ENCODE results near the gene VPS9D1.

VPS9D1 gene

GRCh38 chr16:89720813-89721545 lies at the start of gene VPS9D1, which contains the start of gene ZNF276:
Gene VPS9D1, minus strand, starts transcription at chr16:89720898. Its CDS starts 37 bp downstream, at chr16:89720861.
Gene ZNF276, plus strand, starts transcription at chr16:89721537. Its CDS starts 104 bp downstream, at chr16:89721641.
- no peak for FAIRE-seq

- no peak for FAIRE-seq
Measured at GRCh38 chr16:89770367-89770766, 49.7 kb upstream of the VPS9D1 start.

GRCh38 chr16:89765292-89765830 lies 44.7 kb upstream of the VPS9D1 start:
- no peak for FAIRE-seq

- FAIRE-seq: no peak
Measured at GRCh38 chr16:89764711-89765201, 44.1 kb upstream of the VPS9D1 start.

GRCh38 chr16:89761304-89761922 lies 40.7 kb upstream of the VPS9D1 start:
- FAIRE-seq: no peak

GRCh38 chr16:89759746-89760340 lies 39.1 kb upstream of the VPS9D1 start:
- no peak for FAIRE-seq

DNA sequence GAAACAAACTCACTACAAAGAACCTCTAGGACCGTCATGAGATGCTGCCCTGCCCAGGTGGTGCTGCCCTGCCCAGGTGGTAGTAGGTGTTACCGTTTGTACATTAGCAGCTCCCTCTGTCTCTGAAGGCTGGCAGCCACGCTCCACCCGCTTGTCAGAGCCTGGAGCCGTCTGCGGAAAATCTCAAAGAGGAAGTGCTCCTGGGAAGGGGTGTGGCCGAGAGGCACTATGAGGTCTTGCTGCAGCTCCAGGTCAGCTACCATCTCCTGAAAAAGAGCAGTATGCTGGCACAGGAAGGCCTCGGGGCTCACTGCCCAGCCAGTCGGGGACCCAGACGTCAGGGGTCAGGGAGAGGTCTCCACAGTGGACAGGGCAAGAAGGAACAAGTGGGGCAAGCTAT lies 28.9 kb upstream of the VPS9D1 start:
- no peak for FAIRE-seq

DNA sequence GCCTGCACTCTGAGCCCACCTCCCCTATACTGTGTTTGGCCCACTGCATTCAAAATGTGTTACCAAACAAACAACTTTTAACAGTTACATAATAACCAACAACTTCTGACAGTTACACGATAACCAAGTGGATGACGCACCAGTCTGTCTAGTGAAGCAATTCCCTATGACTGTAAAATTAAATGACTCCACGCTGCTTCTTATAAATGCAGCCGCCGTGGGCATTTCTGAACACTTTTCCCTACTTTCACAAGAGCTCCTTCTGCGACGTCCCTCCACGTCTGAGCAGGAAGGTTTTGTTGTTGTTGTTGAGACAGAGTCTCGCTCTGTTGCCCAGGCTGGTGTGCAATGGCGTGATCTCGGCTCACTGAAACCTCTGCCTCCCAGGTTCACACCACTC lies 28.2 kb upstream of the VPS9D1 start:
- no peak for FAIRE-seq

DNA sequence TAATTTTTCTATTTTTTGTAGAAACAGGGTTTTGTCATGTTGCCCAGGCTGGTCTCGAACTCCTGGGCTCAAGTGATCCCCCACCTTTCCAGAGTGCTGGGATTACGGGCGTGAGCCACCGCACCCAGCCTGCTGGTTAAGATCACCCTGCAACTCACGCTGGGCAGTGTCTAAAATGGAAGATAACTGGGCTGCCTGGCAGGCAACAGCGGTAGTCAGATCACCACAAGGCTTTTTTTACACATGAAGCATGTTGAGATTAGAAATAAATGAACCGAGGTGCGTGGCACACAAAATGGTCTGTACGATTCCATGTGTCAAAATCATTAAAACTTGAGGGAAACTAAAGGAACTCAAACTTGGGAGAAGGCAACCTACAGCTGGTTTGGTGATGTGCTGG lies 27.4 kb upstream of the VPS9D1 start:
- FAIRE-seq: no peak

DNA sequence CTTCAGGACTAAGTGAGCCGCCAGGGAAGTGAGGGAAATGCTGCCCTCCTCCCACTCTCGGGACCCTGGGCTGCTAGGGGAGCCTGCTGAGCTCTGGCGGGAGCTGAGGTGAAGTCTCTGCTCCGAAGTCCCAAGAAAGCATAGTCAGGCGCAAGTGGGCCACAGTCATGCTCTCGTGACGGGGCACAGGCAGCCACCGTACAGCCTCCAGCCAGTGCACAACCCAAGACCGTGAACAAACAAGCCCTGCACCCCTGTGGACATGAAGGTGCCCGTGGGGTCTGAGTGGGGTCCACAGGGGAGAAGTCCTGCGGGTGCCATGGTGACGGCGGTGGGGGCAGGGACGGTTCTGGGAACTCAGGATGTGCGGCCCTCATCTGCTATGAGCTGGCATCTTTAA lies 25.3 kb upstream of the VPS9D1 start:
- no peak for FAIRE-seq

GRCh38 chr16:89744813-89745212 lies 24.1 kb upstream of the VPS9D1 start:
- no peak for FAIRE-seq

DNA sequence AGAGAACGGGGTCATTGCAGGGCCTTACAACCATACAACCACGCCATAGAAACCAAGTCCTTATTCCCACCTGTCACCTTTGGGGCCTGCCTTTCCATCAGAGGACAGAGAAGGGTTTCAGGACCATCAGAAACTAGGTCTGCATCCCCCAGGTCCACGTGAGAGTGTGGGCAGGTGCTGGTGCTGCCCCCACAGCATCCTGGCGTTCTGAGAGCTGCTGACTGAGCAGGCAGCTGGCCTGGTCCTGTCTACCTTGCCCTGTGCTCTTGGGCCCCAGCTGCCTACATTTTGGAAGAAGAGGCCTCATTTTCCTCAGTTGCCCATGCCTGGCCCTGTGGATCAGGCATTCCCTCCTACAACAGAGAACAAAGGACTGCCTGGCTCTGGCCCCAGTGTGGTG lies 22.2 kb upstream of the VPS9D1 start:
- FAIRE-seq: no peak

DNA sequence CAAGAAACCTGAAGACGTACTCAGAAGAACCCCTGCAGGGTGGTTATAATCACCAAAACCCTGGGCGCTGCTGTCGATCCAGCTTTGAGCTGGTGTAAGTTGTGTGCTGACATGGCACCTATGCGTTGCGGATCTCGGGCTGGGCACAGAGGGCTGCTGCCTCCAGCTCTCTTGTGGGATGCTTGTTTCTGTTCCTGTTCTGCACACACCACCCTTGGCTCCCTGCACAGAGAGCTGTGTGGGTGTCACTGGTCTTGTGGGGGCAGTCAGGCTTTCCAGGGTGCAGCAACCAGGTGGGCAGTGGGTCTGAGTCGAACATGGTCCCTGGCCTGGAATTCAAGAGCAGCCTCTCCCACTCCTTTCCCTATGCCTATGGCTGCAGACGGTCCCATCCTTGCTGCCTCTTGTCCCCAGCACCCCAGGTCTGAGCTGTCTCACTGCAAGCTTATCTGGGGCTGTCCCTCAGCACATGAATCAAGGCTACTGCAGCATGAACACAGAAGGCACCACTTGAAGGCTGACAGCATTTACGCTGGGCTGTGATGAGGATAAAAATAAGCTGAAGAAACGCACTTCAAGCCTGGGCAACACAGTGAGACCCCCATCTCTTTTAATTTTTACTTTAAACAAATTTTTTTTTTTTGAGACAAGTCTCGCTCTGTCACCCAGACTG lies 20.8 kb upstream of the VPS9D1 start:
- no peak for FAIRE-seq

- FAIRE-seq: no peak
Measured at GRCh38 chr16:89739383-89739782, 18.7 kb upstream of the VPS9D1 start.

- no peak for FAIRE-seq
Measured at GRCh38 chr16:89738538-89739317, 18.0 kb upstream of the VPS9D1 start.

DNA sequence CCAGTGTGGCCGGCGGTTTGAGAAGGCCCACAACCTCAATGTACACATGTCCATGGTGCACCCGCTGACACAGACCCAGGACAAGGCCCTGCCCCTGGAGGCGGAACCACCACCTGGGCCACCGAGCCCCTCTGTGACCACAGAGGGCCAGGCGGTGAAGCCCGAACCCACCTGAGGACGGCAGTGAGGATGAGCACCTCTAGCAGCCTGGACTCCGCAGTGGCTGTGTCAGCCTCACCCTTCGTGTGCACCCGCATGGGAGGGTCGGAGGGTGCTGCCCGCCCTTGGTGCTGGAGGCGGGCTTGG lies 17.3 kb upstream of the VPS9D1 start:
- FAIRE-seq: no peak

DNA sequence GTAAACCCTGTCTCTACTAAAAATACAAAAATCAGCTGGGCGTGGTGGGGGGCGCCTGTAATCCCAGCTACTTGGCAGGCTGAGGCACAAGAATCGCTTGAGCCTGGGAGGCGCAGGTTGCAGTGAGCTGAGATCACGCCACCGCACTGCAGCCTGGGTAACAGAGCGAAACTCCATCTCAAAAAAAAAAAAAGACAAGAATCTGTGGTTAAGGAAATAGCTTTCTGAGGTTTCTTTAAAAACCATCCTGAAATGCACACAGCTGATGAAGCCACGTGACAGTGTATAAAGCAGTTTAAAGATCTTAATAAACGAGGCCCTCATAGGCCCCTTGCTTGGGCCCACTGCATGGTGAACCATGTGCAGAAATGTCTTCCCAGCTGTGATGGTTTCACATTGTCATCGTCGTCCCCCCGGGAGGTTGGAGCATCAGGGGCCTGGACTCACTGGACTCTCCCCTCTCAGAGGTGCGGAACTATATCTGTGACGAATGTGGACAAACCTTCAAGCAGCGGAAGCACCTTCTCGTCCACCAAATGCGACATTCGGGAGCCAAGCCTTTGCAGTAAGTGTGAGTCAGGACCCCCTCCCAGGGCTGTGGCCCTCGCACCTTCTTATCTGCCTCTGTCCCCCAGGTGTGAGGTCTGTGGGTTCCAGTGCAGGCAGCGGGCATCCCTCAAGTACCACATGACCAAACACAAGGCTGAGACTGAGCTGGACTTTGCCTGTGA lies 16.8 kb upstream of the VPS9D1 start:
- FAIRE-seq: no peak

GRCh38 chr16:89736554-89736953 lies 15.9 kb upstream of the VPS9D1 start:
- no peak for FAIRE-seq

DNA sequence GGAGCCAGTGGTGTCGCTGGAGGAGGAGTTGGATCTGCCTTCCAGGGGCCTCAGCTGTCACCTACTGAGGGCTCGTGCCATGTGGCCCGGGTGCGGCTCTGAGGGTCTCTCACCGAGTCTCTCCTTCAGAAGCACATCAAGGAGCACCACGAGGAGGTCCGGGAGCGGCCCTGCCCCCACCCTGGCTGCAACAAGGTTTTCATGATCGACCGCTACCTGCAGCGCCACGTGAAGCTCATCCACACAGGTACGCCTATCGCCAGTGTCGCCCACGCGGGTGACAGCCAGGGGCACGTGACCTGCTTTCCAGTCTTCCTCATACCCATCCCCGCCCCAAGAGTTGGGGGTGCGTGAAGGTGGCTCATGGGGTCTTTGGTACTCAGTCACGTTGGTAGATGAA lies 13.1 kb upstream of the VPS9D1 start:
- no peak for FAIRE-seq

- no peak for FAIRE-seq
Measured at GRCh38 chr16:89733322-89733721, 12.6 kb upstream of the VPS9D1 start.

DNA sequence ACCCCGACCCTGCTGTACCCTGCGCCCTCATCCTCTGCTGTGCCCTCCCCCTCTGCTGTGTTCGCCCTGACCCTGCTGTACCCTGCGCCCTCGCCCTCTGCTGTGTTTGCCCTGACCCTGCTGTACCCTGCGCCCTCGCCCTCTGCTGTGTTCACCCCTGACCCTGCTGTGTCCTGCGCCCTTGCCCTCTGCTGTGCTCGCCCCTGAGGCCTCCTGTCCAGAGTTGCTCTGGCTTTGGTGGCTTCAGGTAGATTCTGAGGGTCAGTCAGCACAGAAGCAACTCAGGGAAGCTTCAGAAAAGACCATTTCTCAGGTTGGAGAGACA lies 12.2 kb upstream of the VPS9D1 start:
- no peak for FAIRE-seq

All from G401.6 (cell line).